ENCODE results near the gene PRKX. TPM values are rescaled to one million over a fixed set of nuclear protein-coding genes. Genes with fewer than 3 reads are reported as not detected.

Gene PRKX
- total RNA-seq, 6 experiments from 2014 or later = 8.2 to 12.2 (median 9.3) TPM

DNA sequence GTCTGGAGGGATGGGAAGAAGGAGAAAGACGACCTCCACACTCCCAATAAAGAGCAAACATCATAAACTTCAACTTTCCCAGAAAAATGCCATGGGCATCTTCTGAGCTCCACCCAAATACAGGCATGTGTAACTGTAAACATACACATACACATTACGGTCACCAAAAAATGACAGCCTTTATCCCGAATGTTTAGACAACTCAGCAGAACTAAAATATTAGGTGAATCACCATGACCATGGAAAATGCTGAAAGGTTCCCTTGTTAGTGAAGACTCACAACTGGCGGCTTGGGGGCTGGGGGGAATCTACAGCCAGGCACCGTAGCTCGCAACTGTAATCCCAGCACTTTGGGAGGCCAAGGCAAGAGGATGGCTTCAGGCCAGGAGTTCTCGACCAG lies 33.0 kb downstream of the PRKX start:
- H3K27me3 Mint-ChIP-seq (ENCODE audit: insufficient read depth) = no peaks in the 10 kb centered on the region
- H3K9me3 Mint-ChIP-seq = no peaks in the 10 kb centered on the region
- no peak for DNase-seq
- TF ChIP-seq, protein P1, sequence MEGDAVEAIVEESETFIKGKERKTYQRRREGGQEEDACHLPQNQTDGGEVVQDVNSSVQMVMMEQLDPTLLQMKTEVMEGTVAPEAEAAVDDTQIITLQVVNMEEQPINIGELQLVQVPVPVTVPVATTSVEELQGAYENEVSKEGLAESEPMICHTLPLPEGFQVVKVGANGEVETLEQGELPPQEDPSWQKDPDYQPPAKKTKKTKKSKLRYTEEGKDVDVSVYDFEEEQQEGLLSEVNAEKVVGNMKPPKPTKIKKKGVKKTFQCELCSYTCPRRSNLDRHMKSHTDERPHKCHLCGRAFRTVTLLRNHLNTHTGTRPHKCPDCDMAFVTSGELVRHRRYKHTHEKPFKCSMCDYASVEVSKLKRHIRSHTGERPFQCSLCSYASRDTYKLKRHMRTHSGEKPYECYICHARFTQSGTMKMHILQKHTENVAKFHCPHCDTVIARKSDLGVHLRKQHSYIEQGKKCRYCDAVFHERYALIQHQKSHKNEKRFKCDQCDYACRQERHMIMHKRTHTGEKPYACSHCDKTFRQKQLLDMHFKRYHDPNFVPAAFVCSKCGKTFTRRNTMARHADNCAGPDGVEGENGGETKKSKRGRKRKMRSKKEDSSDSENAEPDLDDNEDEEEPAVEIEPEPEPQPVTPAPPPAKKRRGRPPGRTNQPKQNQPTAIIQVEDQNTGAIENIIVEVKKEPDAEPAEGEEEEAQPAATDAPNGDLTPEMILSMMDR (IDR thresholded peaks at IDR 0.05) = no peak
- H3K4me1 Mint-ChIP-seq (ENCODE audit: low read depth) = peaks cover 8% of the 10 kb centered on the region
- no peaks in the 10 kb centered on the region for H3K36me3 Mint-ChIP-seq (ENCODE audit: low read depth)
- no peak overlapping the region for H3K4me3 Mint-ChIP-seq
- H3K27ac Mint-ChIP-seq = no peak overlapping the region

DNA sequence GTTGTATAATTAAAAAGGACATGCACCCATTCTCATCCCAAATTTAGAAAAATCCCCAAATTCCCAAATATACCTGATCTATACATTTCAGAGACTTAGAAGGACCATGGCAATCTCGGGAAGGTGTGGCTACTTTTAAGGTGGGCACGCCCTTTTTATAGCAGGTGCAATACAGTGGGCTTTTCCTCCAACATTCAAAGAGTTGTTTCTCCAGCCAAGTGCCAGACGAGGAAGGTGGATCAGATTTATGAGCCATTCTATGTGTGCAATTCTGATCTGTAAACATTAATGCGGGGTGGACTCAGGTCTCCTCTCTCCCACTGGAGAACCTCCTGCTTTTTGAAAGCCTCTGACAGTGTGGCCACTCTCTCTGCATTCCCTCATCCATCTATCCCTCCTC lies 33.8 kb downstream of the PRKX start:
- Mint-ChIP-seq H3K27ac (no peak overlapping the region), H3K27me3 (ENCODE audit: insufficient read depth) (no peaks in the 10 kb centered on the region), H3K9me3 (no peaks in the 10 kb centered on the region), H3K4me1 (ENCODE audit: low read depth) (peaks cover 8% of the 10 kb centered on the region), H3K4me3 (no peak overlapping the region), H3K36me3 (ENCODE audit: low read depth) (no peaks in the 10 kb centered on the region)
- TF ChIP-seq, protein P1 (IDR thresholded peaks at IDR 0.05) = no peak
- DNase-seq = no peak

DNA sequence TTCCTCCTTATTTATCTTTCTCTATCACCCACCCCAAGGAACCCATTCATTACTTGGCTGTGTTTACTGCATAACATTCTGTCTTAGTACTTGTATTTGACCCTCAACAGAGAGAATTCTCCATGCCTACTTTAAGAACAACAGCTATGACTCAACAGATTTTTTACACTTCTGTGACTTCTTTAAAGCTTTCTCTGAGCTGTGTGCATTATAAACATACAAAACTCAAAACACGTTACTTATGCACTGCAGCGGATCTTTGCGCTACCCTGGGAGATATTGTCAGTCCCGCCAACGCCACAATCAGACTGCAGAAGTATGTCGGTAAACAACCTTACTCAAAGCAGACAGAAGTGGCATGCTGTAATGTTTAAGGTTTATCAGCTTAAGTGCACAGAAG lies 35.1 kb downstream of the PRKX start:
- TF ChIP-seq, protein P1 (IDR thresholded peaks at IDR 0.05) = no peak
- no peaks in the 10 kb centered on the region for H3K27me3 Mint-ChIP-seq (ENCODE audit: insufficient read depth)
- no peak for DNase-seq
- H3K27ac Mint-ChIP-seq = peak overlapping the region; percentile 22; the same call in 1 of the 2 replicates
- no peak overlapping the region for H3K4me3 Mint-ChIP-seq
- peaks cover 3% of the 10 kb centered on the region; the same call in 1 of the 2 replicates for H3K36me3 Mint-ChIP-seq (ENCODE audit: low read depth)
- H3K9me3 Mint-ChIP-seq = no peaks in the 10 kb centered on the region
- peaks cover 8% of the 10 kb centered on the region for H3K4me1 Mint-ChIP-seq (ENCODE audit: low read depth)

DNA sequence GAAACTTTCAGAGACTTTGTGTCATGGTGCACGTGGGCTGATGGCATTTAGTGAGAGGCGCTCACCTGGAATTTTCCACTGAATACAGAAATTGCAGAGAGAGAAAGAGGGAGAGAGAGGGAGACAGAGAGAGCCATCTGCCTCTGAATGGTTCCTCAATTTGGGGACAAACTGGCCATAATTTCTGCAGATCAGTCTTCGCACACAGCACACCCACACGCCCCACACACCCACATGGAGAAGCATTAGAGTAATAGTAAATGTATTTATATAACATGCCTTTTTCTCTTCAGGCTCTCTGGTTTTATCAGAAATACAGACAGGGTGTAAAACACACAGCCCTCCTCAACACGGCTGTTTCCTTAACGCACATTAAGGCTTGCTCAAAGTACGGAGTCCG lies 38.6 kb downstream of the PRKX start:
- Mint-ChIP-seq H3K27ac (no peak overlapping the region), H3K27me3 (ENCODE audit: insufficient read depth) (no peaks in the 10 kb centered on the region), H3K36me3 (ENCODE audit: low read depth) (peaks cover 9% of the 10 kb centered on the region), H3K9me3 (no peaks in the 10 kb centered on the region), H3K4me1 (ENCODE audit: low read depth) (peaks cover 8% of the 10 kb centered on the region), H3K4me3 (no peak overlapping the region)
- TF ChIP-seq, protein P1 (IDR thresholded peaks at IDR 0.05) = no peak
- DNase-seq = no peak

DNA sequence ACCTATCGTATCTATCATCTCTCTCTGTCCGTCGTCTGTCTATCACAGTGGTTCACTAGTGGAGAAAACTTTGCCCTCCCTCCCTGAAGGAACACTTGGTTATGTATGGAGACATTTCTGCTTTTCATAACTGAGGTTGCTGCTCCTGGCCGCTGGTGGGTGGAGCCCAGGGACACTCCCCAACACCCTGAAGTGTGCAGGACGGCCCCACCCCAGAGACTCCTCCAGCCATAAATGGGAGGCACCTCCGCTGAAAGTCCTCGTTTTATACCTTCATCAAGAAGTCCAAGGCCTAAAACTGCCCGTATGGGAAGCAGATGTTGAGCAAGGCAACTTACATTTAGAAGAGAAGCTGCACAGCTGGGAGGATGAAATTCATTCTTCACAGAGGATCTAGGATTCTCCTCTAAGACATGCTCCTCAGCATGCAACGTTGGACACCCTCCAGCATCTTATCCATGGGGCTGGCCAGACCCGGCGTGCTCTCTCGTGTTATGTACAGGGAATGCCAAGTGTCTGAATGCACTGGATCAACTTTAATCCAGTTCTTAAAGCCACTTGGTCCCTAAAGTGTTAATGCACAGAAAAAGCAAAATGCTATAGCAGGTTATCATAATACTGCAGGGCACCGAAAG lies 43.5 kb downstream of the PRKX start:
- no peak for DNase-seq
- Mint-ChIP-seq H3K4me1 (ENCODE audit: low read depth) (no peaks in the 10 kb centered on the region), H3K36me3 (ENCODE audit: low read depth) (peaks cover 19% of the 10 kb centered on the region), H3K9me3 (no peaks in the 10 kb centered on the region), H3K4me3 (no peak overlapping the region; the same call in 1 of the 2 replicates), H3K27me3 (ENCODE audit: insufficient read depth) (peaks cover 2% of the 10 kb centered on the region; the same call in 1 of the 2 replicates), H3K27ac (no peak overlapping the region)
- TF ChIP-seq, protein P1 (IDR thresholded peaks at IDR 0.05) = no peak

Measured in HFFc6 (cell line).